ENCODE measurements around the gene MRPL1.

MRPL1 gene

GRCh38 chr4:77819404-77819842 lies 43.2 kb upstream of the MRPL1 start:
- H3K4me3 ChIP-seq (ENCODE audit: control insufficient read depth, low read depth, low read length): peak overlapping the region; percentile 89
- DNase-seq (ENCODE audit: low read depth): no peak
- TF ChIP-seq, protein P1, sequence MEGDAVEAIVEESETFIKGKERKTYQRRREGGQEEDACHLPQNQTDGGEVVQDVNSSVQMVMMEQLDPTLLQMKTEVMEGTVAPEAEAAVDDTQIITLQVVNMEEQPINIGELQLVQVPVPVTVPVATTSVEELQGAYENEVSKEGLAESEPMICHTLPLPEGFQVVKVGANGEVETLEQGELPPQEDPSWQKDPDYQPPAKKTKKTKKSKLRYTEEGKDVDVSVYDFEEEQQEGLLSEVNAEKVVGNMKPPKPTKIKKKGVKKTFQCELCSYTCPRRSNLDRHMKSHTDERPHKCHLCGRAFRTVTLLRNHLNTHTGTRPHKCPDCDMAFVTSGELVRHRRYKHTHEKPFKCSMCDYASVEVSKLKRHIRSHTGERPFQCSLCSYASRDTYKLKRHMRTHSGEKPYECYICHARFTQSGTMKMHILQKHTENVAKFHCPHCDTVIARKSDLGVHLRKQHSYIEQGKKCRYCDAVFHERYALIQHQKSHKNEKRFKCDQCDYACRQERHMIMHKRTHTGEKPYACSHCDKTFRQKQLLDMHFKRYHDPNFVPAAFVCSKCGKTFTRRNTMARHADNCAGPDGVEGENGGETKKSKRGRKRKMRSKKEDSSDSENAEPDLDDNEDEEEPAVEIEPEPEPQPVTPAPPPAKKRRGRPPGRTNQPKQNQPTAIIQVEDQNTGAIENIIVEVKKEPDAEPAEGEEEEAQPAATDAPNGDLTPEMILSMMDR (conservative IDR thresholded peaks at IDR 0.05; ENCODE audit: control insufficient read depth, insufficient read depth, low read depth, low read length): no peak

- TF ChIP-seq, protein P1 (conservative IDR thresholded peaks at IDR 0.05; ENCODE audit: control insufficient read depth, insufficient read depth, low read depth, low read length): no peak
- DNase-seq (ENCODE audit: low read depth): peak; percentile 75
- H3K4me3 ChIP-seq (ENCODE audit: control insufficient read depth, low read depth, low read length): peak overlapping the region; percentile 83
Measured at GRCh38 chr4:77819843-77820648, 42.6 kb upstream of the MRPL1 start.

- H3K4me3 ChIP-seq (ENCODE audit: control insufficient read depth, low read depth, low read length): peak overlapping the region; percentile 83
- DNase-seq (ENCODE audit: low read depth): peak; percentile 14
- TF ChIP-seq, protein P1 (conservative IDR thresholded peaks at IDR 0.05; ENCODE audit: control insufficient read depth, insufficient read depth, low read depth, low read length): no peak
Measured at GRCh38 chr4:77820649-77821561, 41.7 kb upstream of the MRPL1 start.

DNA sequence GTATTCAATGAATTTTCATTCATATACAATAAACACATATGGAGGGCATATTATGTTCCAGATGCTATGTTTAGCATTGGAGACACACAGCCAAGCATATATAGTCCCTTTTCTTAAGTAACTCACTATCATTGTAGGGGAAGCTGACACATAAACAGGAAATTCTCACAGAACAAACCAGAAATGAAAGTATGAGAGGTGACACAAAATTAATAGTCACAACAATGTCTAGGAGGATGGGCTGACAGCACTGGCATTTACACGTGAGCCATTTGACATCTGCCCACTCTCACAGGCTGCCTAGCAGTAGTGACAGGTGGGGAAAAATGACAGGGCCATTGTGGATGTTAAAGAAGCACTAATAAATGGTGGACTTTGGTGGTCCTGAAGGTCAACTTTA lies 40.9 kb upstream of the MRPL1 start:
- DNase-seq (ENCODE audit: low read depth): no peak
- H3K4me3 ChIP-seq (ENCODE audit: control insufficient read depth, low read depth, low read length): no peak overlapping the region
- TF ChIP-seq, protein P1 (conservative IDR thresholded peaks at IDR 0.05; ENCODE audit: control insufficient read depth, insufficient read depth, low read depth, low read length): no peak

DNA sequence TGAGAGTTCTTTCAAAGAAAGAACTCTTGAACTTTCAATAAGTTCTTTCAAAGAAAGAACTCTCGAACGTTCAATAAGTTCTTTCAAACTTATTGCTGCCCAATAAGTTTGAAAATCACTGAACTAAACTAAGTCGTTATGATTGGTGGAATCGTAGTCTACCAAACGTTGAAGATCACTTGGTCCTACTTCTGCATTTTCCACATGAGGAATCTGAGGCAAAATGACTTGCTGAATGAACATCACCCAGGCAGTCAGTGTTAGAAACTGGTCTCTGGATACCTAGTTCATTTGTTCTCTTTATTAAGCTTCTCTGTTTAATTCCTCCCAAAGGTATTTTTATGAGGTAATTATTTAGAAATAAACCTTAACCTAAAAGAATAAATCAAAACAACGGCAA lies 36.4 kb upstream of the MRPL1 start:
- no peak overlapping the region for H3K4me3 ChIP-seq (ENCODE audit: control insufficient read depth, low read depth, low read length)
- TF ChIP-seq, protein P1 (conservative IDR thresholded peaks at IDR 0.05; ENCODE audit: control insufficient read depth, insufficient read depth, low read depth, low read length): no peak
- DNase-seq (ENCODE audit: low read depth): no peak

- no peak for DNase-seq (ENCODE audit: low read depth)
- H3K4me3 ChIP-seq (ENCODE audit: control insufficient read depth, low read depth, low read length): no peak overlapping the region
- TF ChIP-seq, protein P1 (conservative IDR thresholded peaks at IDR 0.05; ENCODE audit: control insufficient read depth, insufficient read depth, low read depth, low read length): no peak
Measured at GRCh38 chr4:77827343-77827742, 35.3 kb upstream of the MRPL1 start.
